M059J (cell line): ENCODE data around the gene STPG4. TPM values are rescaled to one million over a fixed set of nuclear protein-coding genes. Genes with fewer than 3 reads are reported as not detected.
"Not testable (repeated sequence)": the region's sequence is repeated elsewhere in the genome, so short reads cannot be mapped to it uniquely, and the experiment has no call there.

Source experiments
- DNase-seq: peaks from one replicate; pipeline ENCODE4 v3.0.0-alpha.2; 2012; ENCODE audit warnings: low read depth
- total RNA-seq: library from RNA; depleted of rRNA; stranded (reverse); fragments of >200 nt; shearing (Covaris generic); gene quantifications from 2 replicates; pipeline ENCODE4 v1.2.3, GENCODE V29; 2014

The STPG4 gene
- total RNA-seq, 1 experiment from 2014 or later = 1.0 TPM

- DNase-seq = no peak
Measured at GRCh38 chr2:47128705-47129104, 26.4 kb downstream of the STPG4 start.

- DNase-seq = no peak
Measured at GRCh38 chr2:47127862-47128543, 27.1 kb downstream of the STPG4 start.

GRCh38 chr2:47126783-47127182 is 28.3 kb downstream of the STPG4 start:
- DNase-seq = no peak

- not testable (repeated sequence) for DNase-seq
Measured at GRCh38 chr2:47124740-47125139, 30.4 kb downstream of the STPG4 start.

- DNase-seq = not testable (repeated sequence)
Measured at GRCh38 chr2:47120424-47120823, 34.7 kb downstream of the STPG4 start.

GRCh38 chr2:47119001-47119400 is 36.1 kb downstream of the STPG4 start:
- DNase-seq = peak; percentile 73

GRCh38 chr2:47118581-47118980 is 36.5 kb downstream of the STPG4 start:
- no peak for DNase-seq

GRCh38 chr2:47112665-47113435 is 42.3 kb downstream of the STPG4 start:
- no peak for DNase-seq

- DNase-seq = no peak
Measured at GRCh38 chr2:47109680-47110079, 45.4 kb downstream of the STPG4 start.

GRCh38 chr2:47109007-47109375 is 46.1 kb downstream of the STPG4 start:
- no peak for DNase-seq

GRCh38 chr2:47108267-47109006 is 46.7 kb downstream of the STPG4 start:
- DNase-seq = not testable (repeated sequence)

- DNase-seq = not testable (repeated sequence)
Measured at GRCh38 chr2:47107201-47107600, 47.9 kb downstream of the STPG4 start.

GRCh38 chr2:47106231-47106630 is 48.9 kb downstream of the STPG4 start:
- not testable (repeated sequence) for DNase-seq

- not testable (repeated sequence) for DNase-seq
Measured at GRCh38 chr2:47099712-47100111, 55.4 kb downstream of the STPG4 start.

GRCh38 chr2:47098953-47099352 is 56.2 kb downstream of the STPG4 start:
- DNase-seq = no peak

GRCh38 chr2:47097563-47097962 is 57.5 kb downstream of the STPG4 start:
- DNase-seq = no peak

GRCh38 chr2:47096451-47096850 is 58.7 kb downstream of the STPG4 start:
- DNase-seq = no peak

GRCh38 chr2:47095349-47096020 is 59.6 kb downstream of the STPG4 start:
- no peak for DNase-seq

GRCh38 chr2:47094511-47095142 is 60.5 kb downstream of the STPG4 start:
- no peak for DNase-seq

- DNase-seq = no peak
Measured at GRCh38 chr2:47093626-47094025, 61.5 kb downstream of the STPG4 start.

GRCh38 chr2:47092465-47092864 is 62.6 kb downstream of the STPG4 start:
- no peak for DNase-seq

GRCh38 chr2:47091118-47091517 is 64.0 kb downstream of the STPG4 start:
- DNase-seq = no peak
